GM08714 (cell line): ENCODE results near the gene PMEL.
A peak's percentile ranks its signal among the peaks of the same experiment; 100 is the strongest.
"Not testable (repeated sequence)": the region's sequence is repeated elsewhere in the genome, so short reads cannot be mapped to it uniquely, and the experiment has no call there.

ENCODE experiments used
- H3K4me3 ChIP-seq: fragments of 200-500 bp; sonication (Bioruptor generic); 2 replicates; pipeline ENCODE4 v1.5.1; 2014; ENCODE audit warnings: mild to moderate bottlenecking, low read length, inconsistent platforms
- ZNF274 ChIP-seq: IDR thresholded peaks from 2 replicates; pipeline ENCODE4 v1.6.1; 2012; ENCODE audit warnings: mild to moderate bottlenecking, low read depth, low read length

The PMEL gene

GRCh38 chr12:55965941-55966407 lies at the start of gene PMEL:
Gene PMEL (minus strand): TSS chr12:55966042. CDS start chr12:55966011, 31 bp downstream.
- TF ChIP-seq ZNF274: no peak
- peak within 1 kb of the TSS; percentile 89 for H3K4me3 ChIP-seq

DNA sequence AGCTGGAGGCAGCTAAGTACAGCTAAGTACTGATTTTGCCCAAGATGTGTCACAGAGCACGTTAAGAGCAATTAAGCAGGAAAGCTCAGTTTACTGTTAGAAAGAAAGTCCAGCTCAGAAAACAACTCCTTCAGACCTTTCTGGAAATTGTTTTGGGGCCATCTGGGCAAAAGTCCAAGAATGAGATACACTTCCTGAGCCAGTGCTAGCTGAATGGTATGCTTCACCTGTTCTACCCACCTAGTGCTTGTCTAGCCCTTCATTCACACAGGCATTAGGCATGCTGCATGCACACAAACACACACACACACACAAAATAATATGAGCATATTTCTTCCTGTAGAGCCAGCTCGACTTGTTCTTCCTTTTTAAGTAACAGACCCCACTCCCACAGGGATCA lies 48.4 kb upstream of the PMEL start:
- H3K4me3 ChIP-seq: no peak overlapping the region
- no peak for TF ChIP-seq ZNF274

DNA sequence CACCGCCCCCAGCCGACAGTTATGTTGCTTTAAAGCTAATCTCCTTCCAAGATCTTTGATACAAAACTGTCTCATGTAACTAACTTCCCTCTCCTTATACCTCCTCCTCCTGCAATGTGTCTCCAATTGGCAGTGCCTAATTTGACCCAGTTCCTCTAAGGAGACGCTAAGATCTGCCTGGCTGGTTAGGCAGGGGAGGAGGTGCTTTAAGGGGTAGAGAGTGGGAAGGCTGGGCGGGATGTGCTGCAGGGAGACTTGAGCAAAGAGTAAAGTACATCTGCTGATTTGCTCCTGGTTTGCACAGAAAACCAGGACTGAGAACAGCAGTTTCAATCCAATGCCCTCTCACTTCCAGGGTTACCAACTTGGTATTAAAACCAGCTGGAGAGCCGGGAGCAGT lies 47.6 kb upstream of the PMEL start:
- no peak overlapping the region for H3K4me3 ChIP-seq
- TF ChIP-seq ZNF274: no peak

GRCh38 chr12:56011509-56012090 lies 45.8 kb upstream of the PMEL start:
- no peak for TF ChIP-seq ZNF274
- H3K4me3 ChIP-seq: no peak overlapping the region

DNA sequence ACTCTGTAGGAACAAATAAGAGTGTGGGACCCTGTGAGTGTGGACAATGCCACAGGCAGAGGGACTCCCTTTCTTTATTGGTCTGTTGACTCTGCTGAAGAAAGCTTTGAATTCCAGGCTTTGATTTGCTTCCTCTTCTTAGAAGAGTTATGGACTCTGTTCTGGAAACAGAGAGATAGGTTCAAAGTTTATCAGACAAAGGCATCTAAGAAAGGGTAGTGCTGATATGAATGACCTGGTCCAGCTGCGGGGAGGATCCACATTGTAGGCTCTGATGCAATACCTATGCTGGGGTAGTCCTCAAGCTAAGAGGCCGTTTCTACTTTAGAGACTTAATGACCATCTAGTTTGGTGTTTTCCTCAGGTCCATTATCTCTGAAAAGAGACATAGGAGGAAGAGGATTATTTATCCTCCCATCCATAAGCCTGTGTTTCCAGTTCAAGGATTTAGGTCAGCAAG lies 44.3 kb upstream of the PMEL start:
- H3K4me3 ChIP-seq: no peak overlapping the region

GRCh38 chr12:56007564-56008559 lies 42.0 kb upstream of the PMEL start:
- TF ChIP-seq ZNF274: no peak
- H3K4me3 ChIP-seq: peak overlapping the region; percentile 95

More for the DNA sequence above, 44.3 kb upstream of the PMEL start:
- no peak for TF ChIP-seq ZNF274

DNA sequence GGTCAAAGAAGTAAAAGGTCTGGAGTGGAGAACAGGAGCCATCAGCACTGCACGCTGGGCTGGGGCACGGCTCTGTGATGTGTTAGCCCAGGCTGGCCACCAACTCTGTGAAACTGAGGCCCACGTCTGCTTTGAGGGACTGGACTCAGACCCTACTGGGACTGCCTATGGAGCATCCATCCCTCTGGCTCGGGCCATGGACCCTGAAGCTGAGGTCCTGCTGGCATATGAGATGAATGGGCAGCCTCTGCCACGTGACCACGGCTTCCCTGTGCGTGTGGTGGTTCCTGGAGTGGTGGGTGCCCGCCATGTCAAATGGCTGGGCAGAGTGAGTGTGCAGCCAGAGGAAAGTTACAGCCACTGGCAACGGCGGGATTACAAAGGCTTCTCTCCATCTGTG lies 38.4 kb upstream of the PMEL start:
- no peak for TF ChIP-seq ZNF274

DNA sequence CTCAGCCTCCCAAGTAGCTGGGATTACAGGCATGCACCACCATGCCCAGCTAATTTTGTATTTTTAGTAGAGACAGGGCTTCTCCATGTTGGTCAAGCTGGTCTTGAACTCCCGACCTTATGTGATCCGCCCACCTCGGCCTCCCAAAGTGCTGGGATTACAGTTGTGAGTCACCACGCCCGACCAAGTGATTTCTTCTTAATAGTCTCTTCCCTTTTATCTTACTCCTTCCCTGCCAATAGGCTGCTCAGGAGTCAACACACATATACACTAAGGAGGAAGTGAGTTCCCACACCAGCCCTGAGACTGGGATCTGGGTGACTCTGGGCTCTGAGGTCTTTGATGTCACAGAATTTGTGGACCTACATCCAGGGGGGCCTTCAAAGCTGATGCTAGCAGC lies 37.5 kb upstream of the PMEL start:
- not testable (repeated sequence) for H3K4me3 ChIP-seq

More for the DNA sequence above, 38.4 kb upstream of the PMEL start:
- H3K4me3 ChIP-seq: no peak overlapping the region

DNA sequence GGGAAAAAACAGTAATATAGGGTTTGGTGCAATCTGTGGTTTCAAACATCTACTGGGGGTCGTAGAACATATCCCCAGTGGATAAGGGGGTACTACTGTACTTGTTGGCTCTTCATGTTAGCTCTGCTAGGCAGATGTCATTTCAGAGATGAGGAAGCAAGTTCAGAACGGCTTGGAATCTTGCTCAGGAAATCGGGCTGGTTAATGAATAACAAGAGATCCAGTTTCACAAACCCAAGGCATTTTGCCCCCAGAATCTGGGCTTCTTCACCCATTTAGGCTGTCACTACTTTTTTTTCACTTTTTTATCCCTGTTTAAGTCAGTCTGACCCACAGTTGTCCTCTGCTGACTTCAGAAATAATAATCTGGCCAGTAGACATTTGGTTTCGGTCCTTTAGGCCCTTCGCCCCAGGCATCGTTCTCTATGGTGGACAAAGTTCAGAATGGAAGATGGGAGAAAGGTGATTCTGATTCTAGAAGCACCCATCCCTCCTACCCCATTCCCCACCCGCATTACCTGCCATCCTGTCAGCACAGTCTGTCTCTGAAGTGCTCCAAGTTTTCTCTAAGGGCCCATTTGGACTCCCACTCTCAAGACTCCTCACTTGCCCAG lies 35.8 kb upstream of the PMEL start:
- no peak for TF ChIP-seq ZNF274
- H3K4me3 ChIP-seq: no peak overlapping the region

GRCh38 chr12:55999999-56000540 lies 34.2 kb upstream of the PMEL start:
- not testable (repeated sequence) for H3K4me3 ChIP-seq

DNA sequence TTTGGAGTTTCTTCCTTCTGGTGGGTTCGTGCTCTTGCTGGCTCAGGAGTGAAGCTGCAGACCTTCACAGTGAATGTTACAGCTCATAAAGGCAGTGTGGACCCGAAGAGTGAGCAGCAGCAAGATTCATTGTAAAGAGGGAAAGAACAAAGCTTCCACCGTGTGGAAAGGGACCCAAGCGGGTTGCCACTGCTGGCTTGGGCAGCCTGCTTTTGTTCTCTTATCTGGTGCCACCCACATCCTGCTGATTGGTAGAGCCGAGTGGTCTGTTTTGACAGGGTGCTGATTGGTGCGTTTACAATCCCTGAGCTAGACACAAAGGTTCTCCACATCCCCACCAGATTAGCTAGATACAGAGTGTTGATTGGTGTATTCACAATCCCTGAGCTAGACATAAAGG lies 33.7 kb upstream of the PMEL start:
- H3K4me3 ChIP-seq: not testable (repeated sequence)

DNA sequence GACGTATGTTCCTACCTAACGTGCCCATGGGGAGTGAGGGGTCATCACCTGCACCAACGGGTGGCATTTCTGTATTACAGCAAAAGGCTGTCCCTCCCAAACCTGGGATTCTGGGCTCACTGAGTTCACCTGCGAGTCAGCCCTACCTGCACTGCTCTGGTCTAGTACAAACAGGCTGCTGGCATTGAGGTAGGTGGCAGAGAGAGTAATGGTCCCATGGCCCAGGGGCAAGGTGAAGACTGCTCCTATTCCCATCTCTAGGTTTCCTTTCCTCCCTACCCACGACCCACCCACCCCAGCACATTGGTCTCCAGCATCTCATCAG lies 31.7 kb upstream of the PMEL start:
- no peak for TF ChIP-seq ZNF274
- peak overlapping the region; percentile 76 for H3K4me3 ChIP-seq

DNA sequence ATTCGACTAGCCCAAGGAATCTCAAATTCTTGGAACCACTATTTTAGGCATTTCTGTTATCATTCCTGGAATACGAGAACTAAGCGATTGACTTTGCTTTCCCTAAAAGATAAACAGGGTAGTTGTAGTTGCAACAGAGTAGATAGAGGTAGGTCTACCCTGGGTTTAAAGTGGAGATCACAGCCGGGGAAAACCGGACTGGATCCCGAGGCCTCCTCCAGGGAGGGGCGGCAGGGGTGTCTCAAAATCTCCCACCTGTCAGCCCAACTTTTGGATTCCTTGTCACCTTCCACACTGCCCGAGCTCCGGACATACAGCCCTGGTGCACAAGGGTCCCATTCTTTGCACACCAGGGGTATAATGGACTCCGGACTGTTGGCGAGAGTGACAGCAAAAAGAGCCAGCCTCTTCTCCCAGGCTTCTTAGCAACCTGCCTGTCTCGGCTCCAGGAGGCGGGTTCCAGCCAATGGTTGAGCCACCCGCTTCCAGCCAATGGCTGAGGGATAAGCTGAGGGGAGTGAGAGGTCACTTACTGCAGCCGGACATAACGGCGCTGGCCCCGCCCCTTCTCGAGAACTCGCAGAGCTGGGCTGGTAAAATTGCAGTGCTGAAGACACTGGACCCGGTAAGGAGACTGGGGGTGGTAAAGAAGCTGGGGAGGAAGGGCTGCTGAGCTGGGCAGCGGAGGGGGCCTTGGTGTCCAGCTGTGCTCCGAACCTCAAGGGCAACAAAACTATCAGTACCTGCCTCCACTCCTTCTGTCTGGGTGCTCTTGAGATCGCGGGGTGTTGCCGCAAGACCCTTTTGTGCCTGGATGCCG lies 31.1 kb upstream of the PMEL start, which contains the start of gene SUOX:
SUOX (plus strand) TSS at position 562 of the 820 bp plus-strand sequence. CDS start 4,946 bp downstream, outside the sequence.
- TF ChIP-seq ZNF274: no peak
- H3K4me3 ChIP-seq: peak within 1 kb of the TSS; percentile 76
